HepG2 (cell line): Measurements from ENCODE around the gene SLC44A5. TPM values are rescaled to one million over a fixed set of nuclear protein-coding genes. Genes with fewer than 3 reads are reported as not detected.
A peak's percentile ranks its signal among the peaks of the same experiment; 100 is the strongest.

ENCODE experiments used
- ATAC-seq: fragments of 200-7000 bp; cut with Tn5 transposase; 3 replicates; pipeline ENCODE4 v1.9.1; 2020; ENCODE audit warnings: mild to moderate bottlenecking, moderate library complexity
- BruUV-seq: library from RNA; stranded (reverse); fragments of 400-500 nt; replicated peaks from 2 replicates; lab custom pipeline; 2021; lab: Mats Ljungman, UMichigan
- CTCF ChIA-PET: fragments of 300-600 bp; formaldehyde crosslinking; extraction: SDS; loops from one replicate; lab custom pipeline; 2021; ENCODE audit warnings: low total read pairs, inconsistent platforms, low intra/inter-chr PET ratio; lab: Yijun Ruan, JAX
- POLR2A ChIA-PET: fragments of 350-600 bp; sonication (Branson Sonifier 250); formaldehyde crosslinking; loops from one replicate; lab custom pipeline; 2020; ENCODE audit warnings: antibody characterized with exemption, inconsistent platforms; lab: Yijun Ruan, JAX
- DNase-seq: peaks from one replicate; pipeline ENCODE4 v3.0.0-alpha.2; 2015; ENCODE audit warnings: low spot score
- FAIRE-seq: peaks from 3 replicates; lab custom pipeline; 2011; peaks lifted over from hg19 to GRCh38; lab: Jason Lieb, UNC
- H2AFZ ChIP-seq: one replicate; pipeline ENCODE4 v1.6.1; 2011; ENCODE audit warnings: low read length, inconsistent platforms
- H3K27ac ChIP-seq: fragments of 300-600 bp; 3 replicates; pipeline ENCODE4 v1.8.0; 2011; ENCODE audit warnings: mixed run types, mild to moderate bottlenecking, mixed read lengths, low read length, inconsistent platforms; ENCODE audit not compliant: insufficient read depth; ENCODE audit errors: extremely low read length
- H3K27me3 ChIP-seq, 2 experiments: fragments of 200-600 bp in 1 of 2; 2 replicates in 1 of 2; 3 replicates in 1 of 2; pipeline versions ENCODE4 v1.6.0 to v1.8.0; 2011; ENCODE audit warnings: low read length in 2 of 2, mild to moderate bottlenecking in 2 of 2, moderate library complexity in 2 of 2, inconsistent platforms in 1 of 2; ENCODE audit not compliant: insufficient read depth in 2 of 2, control insufficient read depth in 1 of 2
- H3K36me3 ChIP-seq, 2 experiments: fragments of 200-600 bp in 1 of 2; replicated peaks in 1 of 2; 2 replicates in 1 of 2; 3 replicates in 1 of 2; pipeline versions ENCODE4 v1.5.1 to v1.8.0; 2011; ENCODE audit warnings: low read length in 2 of 2, inconsistent platforms in 1 of 2; ENCODE audit not compliant: insufficient read depth in 2 of 2, control insufficient read depth in 1 of 2
- H3K4me1 ChIP-seq: 2 replicates; pipeline ENCODE4 v1.5.1; 2012; ENCODE audit warnings: low read length, inconsistent platforms; ENCODE audit not compliant: insufficient read depth
- H3K4me2 ChIP-seq: 2 replicates; pipeline ENCODE4 v1.6.0; 2011; ENCODE audit warnings: low read depth, low read length, inconsistent platforms
- H3K4me3 ChIP-seq, 3 experiments: fragments of 200-600 bp in 1 of 3; sonication (generic), shearing (Covaris generic) in 1 of 3; replicated peaks in 1 of 3; 2 replicates each; pipeline ENCODE4 v1.5.1; 2011 to 2016; ENCODE audit warnings: low read length in 3 of 3, inconsistent platforms in 2 of 3, low read depth in 2 of 3, mild to moderate bottlenecking in 2 of 3, control low read depth in 1 of 3, mixed read lengths in 1 of 3; ENCODE audit not compliant: insufficient read depth in 1 of 3
- H3K79me2 ChIP-seq: one replicate; pipeline ENCODE4 v1.6.1; 2011; ENCODE audit warnings: low read length, inconsistent platforms; ENCODE audit not compliant: insufficient read depth
- H3K9ac ChIP-seq: 2 replicates; pipeline ENCODE4 v1.6.0; 2011; ENCODE audit warnings: mild to moderate bottlenecking, low read depth, low read length, inconsistent platforms; ENCODE audit not compliant: insufficient read depth
- H3K9me3 ChIP-seq: 2 replicates; pipeline ENCODE4 v1.5.1; 2012; ENCODE audit warnings: mild to moderate bottlenecking, low read length
- H4K20me1 ChIP-seq: 2 replicates; pipeline ENCODE4 v1.6.0; 2011; ENCODE audit warnings: inconsistent platforms, mild to moderate bottlenecking, low read length, moderate library complexity; ENCODE audit not compliant: insufficient read depth
- ARNTL ChIP-seq: sonication (generic); formaldehyde crosslinking; IDR thresholded peaks from 2 replicates; pipeline ENCODE4 v1.4.0; 2020; ENCODE audit warnings: mild to moderate bottlenecking, missing genetic modification reagents
- CBX1 ChIP-seq: IDR thresholded peaks from one replicate; pipeline ENCODE4 v1.6.1; 2016; ENCODE audit warnings: antibody characterized with exemption, low read depth
- DMTF1 ChIP-seq: sonication (generic); formaldehyde crosslinking; IDR thresholded peaks from 2 replicates; pipeline ENCODE4 v1.4.0; 2020; ENCODE audit warnings: mild to moderate bottlenecking, missing genetic modification reagents
- RAD21 ChIP-seq: fragments of 450-650 bp; formaldehyde crosslinking; IDR thresholded peaks from 2 replicates; pipeline ENCODE4 v1.5.0; 2020; ENCODE audit warnings: mild to moderate bottlenecking
- SMAD9 ChIP-seq: sonication (generic); formaldehyde crosslinking; IDR thresholded peaks from 2 replicates; pipeline ENCODE4 v1.5.1; 2020; ENCODE audit warnings: mild to moderate bottlenecking, missing genetic modification reagents
- ZGPAT ChIP-seq: IDR thresholded peaks from 2 replicates; pipeline ENCODE4 v1.6.1; 2016; ENCODE audit warnings: mild to moderate bottlenecking
- ZNF230 ChIP-seq: sonication (generic); formaldehyde crosslinking; IDR thresholded peaks from 2 replicates; pipeline ENCODE4 v1.4.0; 2020; ENCODE audit warnings: mild to moderate bottlenecking, missing genetic modification reagents
- ZNF362 ChIP-seq: sonication (generic); formaldehyde crosslinking; IDR thresholded peaks from 2 replicates; pipeline ENCODE4 v1.4.0; 2020; ENCODE audit warnings: missing genetic modification reagents, mild to moderate bottlenecking, borderline replicate concordance
- ZNF512 ChIP-seq: sonication (generic); formaldehyde crosslinking; IDR thresholded peaks from 2 replicates; pipeline ENCODE4 v1.4.0; 2020; ENCODE audit warnings: mild to moderate bottlenecking, missing genetic modification reagents
- ZNF710 ChIP-seq: sonication (generic); formaldehyde crosslinking; IDR thresholded peaks from 2 replicates; pipeline ENCODE4 v1.5.0; 2020; ENCODE audit warnings: mild to moderate bottlenecking, missing genetic modification reagents, borderline replicate concordance
- ZSCAN9 ChIP-seq: IDR thresholded peaks from 2 replicates; pipeline ENCODE4 v1.6.1; 2016; ENCODE audit warnings: borderline replicate concordance
- WGBS: methylation state at CpG from one replicate; pipeline ENCODE4 v1.1.6; 2017; ENCODE audit warnings: low lambda C conversion rate; 5-methylcytosine and 5-hydroxymethylcytosine counted together
- in situ Hi-C: cut with HindIII; loops from 2 replicates; pipeline ENCODE4 v1.10.0; 2017; ENCODE audit warnings: low pct_unique_long_range_greater_than_20kb; ENCODE audit not compliant: extremely low pct_ligation_motif_present
- intact Hi-C: fragments of 100-400 bp; cut with micrococcal nuclease; formaldehyde crosslinking; loops from one replicate; pipeline ENCODE4 v1.10.0; 2022; ENCODE audit not compliant: unreplicated experiment
- polyA plus RNA-seq, 8 experiments: library from polyadenylated mRNA; depleted of rRNA in 3 of 8; stranded (reverse) in 7 of 8; unstranded in 1 of 8; fragments of >200 nt; fragmentation: Illumina TruSeq in 4 of 8; extraction: Trizol in 4 of 8; gene quantifications; 2 replicates each; pipeline versions ENCODE4 v1.2.1 to v1.2.3, GENCODE V29; 2011 to 2016; ENCODE audit warnings: low read depth in 4 of 8, missing spikeins in 1 of 8, mixed read lengths in 1 of 8; ENCODE audit not compliant: insufficient read depth in 1 of 8
- total RNA-seq, 5 experiments: library from RNA; depleted of rRNA; stranded (reverse); fragments of >200 nt; fragmentation: Illumina TruSeq; extraction: Trizol; gene quantifications; 2 replicates each; pipeline ENCODE4 v1.2.3, GENCODE V29; 2016; ENCODE audit warnings: low read depth in 1 of 5

SLC44A5 gene
- total and polyA plus RNA-seq, 2 of the 13 experiments (the other 11 are each of a cell fraction or from before 2014, with no cell fraction given), result 8.0 to 16.0 TPM

- no peak for TF ChIP-seq ZNF710 (CRISPR knock-in tag)
- TF ChIP-seq, all 625 proteins: peak for 9
Observed at GRCh38 chr1:75615613-75616435, 4.9 kb upstream of the SLC44A5 start (continued).

GRCh38 chr1:75614399-75614756 lies 3.5 kb upstream of the SLC44A5 start:
- no peaks in the 10 kb centered on the region for H3K79me2 ChIP-seq
- H2AFZ ChIP-seq, result no peak overlapping the region
- CTCF ChIA-PET, result no interaction called here
- DNase-seq (no peak), FAIRE-seq (no peak), ATAC-seq (peak; percentile 19)
- H3K27me3 ChIP-seq, result peaks cover 0 to 2% of the 10 kb centered on the region in 2 experiments; a peak in 1 of 5 replicates
- BruUV-seq, result no TSS peak
- peak overlapping the region; percentile 98 for H3K4me2 ChIP-seq
- peak overlapping the region; percentile 69 to 81 (median 78); a peak in 5 of 6 replicates for H3K4me3 ChIP-seq
- H3K9ac ChIP-seq, result no peak overlapping the region
- no peaks in the 10 kb centered on the region for H3K36me3 ChIP-seq
- intact Hi-C loops (loop anchor here (2.0 kb wide), 2 partner anchors 110 to 172 kb away; partner anchors contain the start of genes ACADM and RABGGTB), in situ Hi-C loops (no loop called here)
- H3K9me3 ChIP-seq, result no peaks in the 10 kb centered on the region
- H3K27ac ChIP-seq, result no peak overlapping the region
- peaks cover 13% of the 10 kb centered on the region for H3K4me1 ChIP-seq
- H4K20me1 ChIP-seq, result no peaks in the 10 kb centered on the region
- 39% methylated on average over 8 of the region's 8 CpGs for WGBS
- TF ChIP-seq ZNF512 (CRISPR knock-in tag) (no peak), ZNF230 (CRISPR knock-in tag) (no peak), RAD21 (no peak), DMTF1 (CRISPR knock-in tag) (no peak), ZSCAN9 (CRISPR knock-in tag) (no peak), ZNF362 (CRISPR knock-in tag) (no peak), CBX1 (no peak), ZGPAT (CRISPR knock-in tag) (no peak), ARNTL (CRISPR knock-in tag) (no peak), SMAD9 (no peak)
- POLR2A ChIA-PET, result interaction anchor here (1.1 to 1.5 kb wide), 2 partner anchors 64 to 111 kb away, joined by 4 to 5 read pairs; partner anchors contain the start of gene ACADM
